Measurements from ENCODE around the gene SCRT2.
"Not testable (repeated sequence)": the region's sequence is repeated elsewhere in the genome, so short reads cannot be mapped to it uniquely, and the experiment has no call there.

SCRT2 gene

GRCh38 chr20:675453-676314 is at the start of gene SCRT2:
Gene SCRT2, minus strand, starts transcription at chr20:675802. Its CDS starts 201 bp downstream, at chr20:675601.
- DNase-seq (ENCODE audit: low read depth in 2 of 2), result peak in 1 of 2 donors; percentile 27

GRCh38 chr20:724797-725196 is 49.2 kb upstream of the SCRT2 start:
- DNase-seq (ENCODE audit: low read depth in 2 of 2), result not testable (repeated sequence)

DNA sequence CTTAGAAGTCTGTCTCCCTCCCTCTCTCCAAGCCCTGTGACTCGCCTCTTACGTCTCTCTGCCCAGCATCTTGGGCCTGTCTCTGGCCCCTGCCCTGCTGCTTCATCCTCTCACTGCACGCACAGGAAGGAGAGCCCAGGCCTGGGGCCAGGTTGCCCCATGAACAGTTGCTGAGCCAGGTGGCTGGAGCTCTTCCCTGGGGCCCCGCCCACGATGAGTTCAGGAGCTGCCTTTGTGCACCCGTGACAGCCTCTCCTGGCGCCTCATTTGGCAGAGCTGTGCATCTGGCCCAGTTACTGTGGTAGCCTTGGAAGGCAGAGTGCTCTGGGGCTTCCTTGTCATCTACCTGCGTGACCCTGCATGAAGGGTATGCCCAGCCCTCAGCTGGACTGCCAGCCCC is 48.2 kb upstream of the SCRT2 start:
- DNase-seq (ENCODE audit: low read depth in 2 of 2), result no peak

- DNase-seq (ENCODE audit: low read depth in 2 of 2), result no peak
Observed at GRCh38 chr20:722822-723644, 47.4 kb upstream of the SCRT2 start.

DNA sequence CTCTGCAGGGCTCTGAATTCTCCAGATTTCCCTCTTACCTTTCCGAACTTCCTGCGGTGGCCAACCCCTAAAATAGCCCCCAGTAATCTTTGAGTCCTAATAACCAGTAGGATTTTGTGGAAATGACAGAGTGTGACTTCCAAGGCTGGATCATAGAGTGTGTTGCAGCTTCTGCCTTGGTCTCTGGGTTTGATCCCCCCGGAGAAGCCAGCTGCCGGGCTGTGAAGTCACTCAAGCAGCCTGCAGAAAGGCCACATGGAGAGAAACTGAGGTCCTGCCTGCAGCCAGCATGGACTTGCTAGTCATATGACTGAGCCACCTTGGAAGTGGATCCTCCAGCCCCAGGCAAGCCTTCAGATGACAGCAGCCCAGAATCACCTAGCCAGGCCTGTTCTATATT is 46.3 kb upstream of the SCRT2 start:
- no peak for DNase-seq (ENCODE audit: low read depth in 2 of 2)

GRCh38 chr20:719816-720215 is 44.2 kb upstream of the SCRT2 start:
- no peak for DNase-seq (ENCODE audit: low read depth in 2 of 2)

- no peak for DNase-seq (ENCODE audit: low read depth in 2 of 2)
Observed at GRCh38 chr20:719068-719467, 43.5 kb upstream of the SCRT2 start.

- DNase-seq (ENCODE audit: low read depth in 2 of 2), result no peak
Observed at GRCh38 chr20:717832-718231, 42.2 kb upstream of the SCRT2 start.

- no peak for DNase-seq (ENCODE audit: low read depth in 2 of 2)
Observed at GRCh38 chr20:717271-717670, 41.7 kb upstream of the SCRT2 start.

DNA sequence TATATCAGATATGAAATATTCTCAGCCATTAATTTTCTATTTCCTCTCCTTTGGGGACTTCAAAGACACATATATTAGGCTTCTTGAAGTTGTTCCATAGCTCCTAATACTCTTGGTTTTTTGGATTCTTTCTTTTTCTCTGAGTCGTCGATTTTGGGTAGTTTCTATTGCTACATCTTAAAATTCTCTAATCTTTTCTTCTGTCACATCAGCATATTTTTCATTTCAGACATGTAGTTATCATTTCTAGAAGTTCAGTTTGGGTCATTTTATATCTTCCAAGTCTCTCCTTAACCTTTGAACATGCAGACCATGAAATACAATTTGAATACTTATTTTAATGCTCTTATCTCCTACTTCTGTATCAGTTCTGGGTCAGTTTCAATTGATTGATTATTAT is 38.9 kb upstream of the SCRT2 start:
- no peak for DNase-seq (ENCODE audit: low read depth in 2 of 2)

DNA sequence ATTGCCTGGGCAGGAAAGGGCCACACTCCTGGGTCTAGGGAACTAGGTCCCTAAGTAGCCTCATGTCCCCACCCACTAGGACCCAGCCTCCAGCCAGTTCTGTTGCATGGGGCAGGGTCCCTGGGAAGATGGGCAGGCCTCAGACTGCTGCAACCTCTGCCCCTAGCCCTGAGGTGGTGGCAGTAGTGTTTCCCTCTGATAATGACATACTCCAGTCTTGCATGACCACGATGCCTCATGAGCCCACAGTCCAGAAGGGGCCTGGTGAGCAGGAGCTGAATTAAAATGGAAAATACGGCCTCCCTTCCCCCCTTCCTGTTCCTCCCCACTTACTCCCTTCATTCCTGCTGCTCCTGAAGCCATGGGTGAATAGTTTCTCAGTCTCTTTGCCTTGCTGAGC is 36.0 kb upstream of the SCRT2 start:
- DNase-seq (ENCODE audit: low read depth in 2 of 2), result no peak

DNA sequence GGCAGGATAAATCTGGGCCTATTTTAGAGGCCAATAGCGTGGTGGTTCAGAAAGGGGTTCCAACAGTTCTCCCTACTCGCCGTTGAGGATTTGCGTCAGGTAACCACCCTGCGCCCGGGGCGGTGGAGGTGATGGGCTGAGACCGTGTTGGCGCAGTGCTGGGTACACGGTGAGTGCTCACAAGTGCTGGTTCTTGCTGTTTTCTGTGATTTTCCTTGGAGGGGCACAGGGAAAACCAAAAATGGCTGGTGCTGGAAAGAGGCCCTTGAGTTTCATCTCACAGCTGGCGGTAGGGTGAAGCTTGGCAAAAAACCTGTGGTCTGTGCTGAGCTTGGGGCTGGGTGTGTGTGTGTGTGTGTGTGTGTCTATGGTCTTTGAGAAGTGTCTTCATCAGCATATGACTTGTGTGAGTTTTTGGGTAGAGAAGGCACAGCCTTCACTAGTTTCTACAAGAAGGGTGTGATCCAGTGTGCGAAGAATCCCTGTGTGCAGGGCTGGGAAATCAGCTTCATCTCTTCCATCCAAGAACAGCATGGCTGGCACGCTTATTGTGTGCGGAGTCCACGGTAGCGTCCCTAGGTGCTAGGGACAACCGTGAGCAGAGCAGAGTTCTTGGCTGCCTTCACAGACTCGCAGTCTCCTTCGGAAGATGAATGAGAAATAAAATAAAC is 35.3 kb upstream of the SCRT2 start:
- DNase-seq (ENCODE audit: low read depth in 2 of 2), result no peak

GRCh38 chr20:709991-710779 is 34.6 kb upstream of the SCRT2 start:
- DNase-seq (ENCODE audit: low read depth in 2 of 2), result no peak

GRCh38 chr20:709423-709822 is 33.8 kb upstream of the SCRT2 start:
- no peak for DNase-seq (ENCODE audit: low read depth in 2 of 2)

GRCh38 chr20:708956-709355 is 33.4 kb upstream of the SCRT2 start:
- no peak for DNase-seq (ENCODE audit: low read depth in 2 of 2)

DNA sequence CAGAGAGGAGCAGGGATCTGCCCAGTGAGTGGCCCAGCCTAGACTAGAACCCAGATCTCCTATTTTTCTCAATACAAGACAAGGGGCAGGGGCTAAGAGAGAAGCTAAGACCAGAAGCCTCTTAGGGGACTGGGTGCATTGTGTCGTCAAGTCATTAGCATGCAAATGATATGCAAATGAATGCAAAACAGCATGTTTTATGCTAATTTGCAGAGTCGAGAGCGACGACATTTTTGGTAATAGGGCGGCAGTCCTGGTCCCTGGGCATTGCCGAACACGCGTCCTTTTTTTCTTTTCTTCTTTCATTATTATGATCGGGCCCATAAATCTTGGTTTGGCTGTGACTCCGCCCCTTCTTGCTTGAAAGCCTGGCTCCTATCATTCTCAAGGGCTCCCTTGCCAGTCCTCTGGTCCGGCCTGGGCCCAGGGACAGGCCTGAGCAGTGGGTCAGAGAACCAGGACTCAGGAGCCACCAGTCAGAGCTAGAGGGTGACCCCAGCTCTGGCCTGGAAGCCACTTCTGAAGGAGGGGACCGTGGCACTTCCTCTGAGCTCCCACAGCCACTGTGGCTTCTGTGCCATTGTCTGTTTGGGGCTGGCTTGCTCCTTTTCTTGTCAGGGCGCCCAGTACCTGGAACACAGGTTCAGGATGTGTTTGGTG is 32.0 kb upstream of the SCRT2 start:
- no peak for DNase-seq (ENCODE audit: low read depth in 2 of 2)

DNA sequence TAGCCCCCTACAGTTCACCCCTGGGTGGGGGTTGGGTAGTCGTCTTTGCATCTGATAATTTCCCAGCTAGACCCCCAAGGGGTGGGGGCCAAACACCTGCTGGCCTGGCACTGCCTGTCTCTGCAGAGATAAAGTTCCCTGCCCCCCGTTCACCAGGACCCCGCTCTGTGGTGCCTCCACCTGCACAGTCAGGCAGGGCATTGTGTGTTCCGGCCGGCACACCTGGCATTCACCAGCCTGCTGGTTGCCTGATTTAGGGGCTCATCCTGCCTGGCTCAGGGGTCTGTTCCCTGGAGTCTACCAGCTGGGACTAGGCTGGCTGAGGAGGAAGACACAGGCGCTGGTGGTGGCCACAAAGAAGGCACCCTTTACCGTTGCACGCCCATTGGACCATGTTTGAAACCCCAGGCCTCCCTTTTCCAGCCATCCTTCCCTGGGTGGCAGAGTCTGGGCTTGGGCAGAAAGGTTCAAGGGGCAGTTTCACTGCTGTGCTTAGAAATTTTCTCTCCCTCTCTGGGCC is 30.8 kb upstream of the SCRT2 start:
- DNase-seq (ENCODE audit: low read depth in 2 of 2), result no peak

DNA sequence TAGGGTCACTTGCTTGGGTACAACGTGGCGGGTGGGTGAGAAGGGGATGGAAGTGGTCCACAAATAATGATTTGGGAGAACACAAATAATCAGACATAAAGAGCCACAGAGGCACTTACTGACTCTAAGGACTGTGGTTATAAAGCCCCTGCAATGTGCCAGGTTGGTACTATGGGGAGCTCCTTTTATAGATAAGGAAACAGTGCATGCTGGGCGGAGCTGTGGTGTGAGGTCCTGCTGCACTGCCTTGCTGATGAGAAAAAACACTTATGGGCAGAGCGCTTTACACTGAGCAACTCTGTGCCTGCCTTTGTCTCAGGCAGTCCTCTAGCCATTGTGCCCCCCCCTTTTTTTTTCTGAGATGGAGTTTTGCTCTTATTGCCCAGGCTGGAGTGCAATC is 29.1 kb upstream of the SCRT2 start:
- DNase-seq (ENCODE audit: low read depth in 2 of 2), result no peak

DNA sequence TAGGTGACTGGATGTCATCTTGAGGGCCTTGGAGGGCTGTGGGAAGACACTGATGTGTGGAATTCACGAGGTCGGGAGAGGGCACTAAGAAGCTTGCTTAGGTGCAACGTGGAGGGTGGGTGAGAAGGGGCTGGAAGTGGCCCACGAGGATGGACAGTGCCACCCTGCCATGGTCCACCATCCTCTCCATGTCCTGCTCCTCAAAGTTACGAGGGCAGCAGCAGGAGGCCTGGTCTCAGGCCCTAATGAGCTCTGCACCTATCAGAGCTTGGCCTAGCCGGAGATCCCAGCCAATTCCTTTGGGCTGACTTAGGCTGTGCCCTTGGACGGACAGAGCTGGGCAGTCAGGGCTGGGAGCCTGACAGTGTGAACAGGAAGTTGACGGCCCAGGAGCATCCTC is 27.8 kb upstream of the SCRT2 start:
- DNase-seq (ENCODE audit: low read depth in 2 of 2), result no peak

DNA sequence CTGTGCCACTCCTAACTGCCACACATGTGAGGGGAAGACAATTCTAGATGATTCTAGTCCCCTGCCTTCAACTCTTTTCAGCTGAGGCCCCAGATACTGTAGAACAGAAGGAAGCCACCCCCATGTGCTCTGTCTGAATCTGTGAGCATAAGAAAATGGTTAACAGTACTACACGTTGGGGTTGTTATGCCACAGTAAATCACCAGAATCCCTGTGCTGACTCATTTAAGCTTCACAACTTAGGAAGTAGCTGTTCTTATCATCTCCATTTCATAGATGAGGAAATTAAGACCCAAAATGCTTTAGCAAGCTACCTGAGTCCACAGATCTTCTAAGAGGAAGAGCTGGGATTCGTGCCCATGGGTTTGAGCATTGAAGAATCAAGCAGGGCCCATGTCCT is 27.4 kb upstream of the SCRT2 start:
- DNase-seq (ENCODE audit: low read depth in 2 of 2), result no peak
